ENCODE data around the gene RFC2.
"Not testable (repeated sequence)": the region's sequence is repeated elsewhere in the genome, so short reads cannot be mapped to it uniquely, and the experiment has no call there.

Gene RFC2

DNA sequence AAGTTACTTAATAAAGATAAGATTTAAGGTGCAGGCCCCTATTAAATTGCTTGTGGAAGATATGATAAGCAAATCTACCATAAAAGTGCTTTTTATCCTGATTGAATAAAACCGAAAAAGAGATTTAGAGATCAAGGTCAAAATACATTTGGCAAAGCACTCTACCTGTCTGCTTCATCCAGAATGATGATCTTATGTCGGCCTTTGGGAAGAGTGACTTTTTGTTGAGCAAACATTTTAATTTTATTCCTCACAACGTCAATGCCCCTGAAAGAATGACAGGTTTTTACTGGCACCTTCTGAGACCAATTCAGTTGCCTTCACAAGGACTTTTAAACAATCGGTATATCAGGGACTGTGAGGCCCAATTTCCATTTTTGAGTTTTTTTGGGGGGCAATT lies 7.7 kb downstream of the RFC2 start:
- DNase-seq: no peak

DNA sequence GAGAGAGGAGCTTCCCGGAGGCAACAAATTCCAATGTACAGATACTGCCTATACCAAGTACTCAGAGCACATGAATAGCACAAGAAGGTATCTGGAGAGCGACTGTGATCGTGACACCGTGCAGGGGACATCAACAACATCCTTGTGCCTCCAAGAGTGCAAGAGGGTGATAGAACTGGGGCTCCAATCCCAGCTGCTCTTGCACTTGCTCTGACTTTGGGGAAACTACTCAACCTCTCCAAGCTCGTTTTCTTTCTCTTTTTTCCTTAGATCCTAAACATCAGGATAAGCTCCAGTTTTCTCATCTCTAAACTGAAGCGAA lies 12.1 kb downstream of the RFC2 start:
- no peak for DNase-seq

DNA sequence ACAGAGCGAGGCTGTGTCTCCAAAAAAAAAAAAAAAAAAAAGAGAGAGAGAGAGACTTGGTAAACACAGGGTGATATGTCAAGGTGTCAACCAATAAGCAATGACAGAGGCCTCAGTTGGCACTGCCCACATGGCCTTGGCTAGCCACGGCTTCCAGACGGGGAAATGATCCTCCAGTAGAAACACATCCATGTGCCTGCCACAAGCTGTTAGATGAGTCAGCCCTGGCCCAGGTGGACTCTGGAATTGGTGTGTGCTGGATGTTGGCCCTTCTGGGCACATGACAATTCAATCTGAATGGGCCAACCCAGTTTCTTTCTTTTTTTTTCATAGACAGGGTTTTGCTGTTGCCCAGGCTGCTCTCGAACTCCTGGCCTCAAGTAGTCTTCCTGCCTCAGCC lies 13.7 kb downstream of the RFC2 start:
- DNase-seq: no peak

DNA sequence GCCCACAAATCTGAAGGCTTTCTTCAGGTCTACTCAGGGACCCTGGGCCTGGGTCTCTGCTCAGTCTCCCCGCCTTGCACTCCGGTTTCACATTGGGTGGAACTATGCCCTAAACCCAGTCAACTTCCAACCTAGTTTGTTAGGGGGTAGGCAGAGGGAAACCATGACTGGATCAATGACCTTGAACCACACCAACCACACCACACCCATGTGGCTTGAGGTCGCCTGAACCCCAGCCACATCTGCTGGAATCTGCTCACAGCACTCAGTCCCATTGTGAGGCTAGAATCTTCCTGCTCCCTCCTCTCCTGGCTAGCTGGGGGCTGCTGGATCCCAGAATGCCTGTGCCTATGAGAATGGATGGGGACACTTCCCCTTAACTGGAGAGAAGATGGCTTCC lies 17.9 kb downstream of the RFC2 start:
- no peak for DNase-seq

DNA sequence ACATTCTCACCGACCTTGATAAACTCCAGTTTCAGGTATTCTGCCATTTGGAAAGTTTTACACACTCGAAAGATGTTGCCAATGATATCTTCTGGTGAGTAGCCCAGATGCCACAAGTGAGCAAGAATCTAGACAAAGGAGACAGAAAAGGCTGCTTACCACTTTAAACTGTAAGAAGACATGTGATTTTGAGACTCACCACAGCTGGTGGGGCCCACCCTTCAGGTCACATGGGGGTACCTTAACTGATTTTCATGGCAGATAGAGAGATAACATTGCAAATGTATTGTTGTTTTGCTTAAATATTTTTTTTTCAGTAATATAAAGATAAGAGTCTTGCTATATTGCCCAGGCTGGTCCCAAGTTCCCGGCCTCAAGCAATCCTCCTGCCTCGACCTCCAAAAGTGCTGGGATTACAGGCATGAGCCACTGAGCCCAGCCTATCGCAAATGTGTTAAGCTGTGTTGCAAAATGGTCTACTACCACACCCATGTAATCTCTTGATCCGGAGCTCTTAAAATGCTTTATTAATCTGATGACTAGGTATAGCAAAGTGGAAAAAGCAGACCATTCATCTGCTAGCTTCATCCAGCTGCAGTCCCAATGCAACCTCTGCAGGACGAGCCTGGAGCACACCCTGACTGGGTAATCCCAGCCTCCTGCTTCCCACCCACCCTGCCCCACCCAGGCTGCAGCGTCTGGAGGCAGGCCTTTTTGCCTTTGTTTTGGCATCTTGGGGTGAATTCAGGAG lies 18.5 kb downstream of the RFC2 start:
- no peak for DNase-seq

DNA sequence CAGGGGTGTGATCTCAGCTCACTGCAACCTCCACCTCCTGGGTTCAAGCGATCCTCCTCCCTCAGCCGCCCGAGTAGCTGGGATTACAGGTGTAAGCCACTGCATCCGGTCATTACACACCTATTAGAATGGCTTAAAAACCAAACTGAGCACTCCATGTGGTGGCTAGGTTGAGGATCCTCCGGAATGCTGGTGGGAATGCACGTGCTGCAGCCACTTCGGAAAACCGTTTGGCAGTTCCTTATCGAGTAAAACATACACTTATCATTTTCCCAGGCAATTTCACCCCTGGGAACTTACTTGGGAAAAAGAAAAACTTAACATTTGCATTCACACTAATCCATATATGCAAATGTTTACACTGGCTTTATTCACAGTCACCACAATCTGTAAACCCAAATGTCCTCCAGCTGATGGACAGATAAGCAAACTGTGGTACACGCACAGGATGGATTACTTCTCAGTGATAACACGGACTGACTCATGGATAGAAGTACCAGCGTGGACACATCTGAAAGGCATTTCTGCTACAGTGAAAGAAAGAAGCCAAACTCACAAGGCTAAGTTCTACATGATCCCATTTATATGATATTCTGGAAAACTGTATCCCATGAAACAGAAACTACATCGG lies 20.4 kb downstream of the RFC2 start:
- DNase-seq: no peak

DNA sequence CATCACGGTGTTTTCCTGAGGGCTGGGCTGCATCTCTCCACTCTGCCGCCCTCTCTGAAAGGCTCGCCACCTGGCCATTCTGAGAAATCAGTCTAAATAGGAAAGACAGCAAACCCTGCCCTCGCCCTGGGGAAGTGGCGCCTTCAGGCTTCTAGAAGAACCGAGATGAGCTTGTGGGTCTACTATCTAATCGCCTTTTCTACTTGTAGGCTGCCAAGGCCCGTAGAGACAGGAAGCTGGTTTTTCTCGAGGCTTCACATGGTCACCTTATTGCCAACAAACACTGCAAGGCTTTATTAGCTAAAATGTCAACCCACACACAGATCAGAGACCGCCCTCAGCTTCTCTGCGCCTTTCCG lies 23.0 kb downstream of the RFC2 start:
- no peak for DNase-seq

DNA sequence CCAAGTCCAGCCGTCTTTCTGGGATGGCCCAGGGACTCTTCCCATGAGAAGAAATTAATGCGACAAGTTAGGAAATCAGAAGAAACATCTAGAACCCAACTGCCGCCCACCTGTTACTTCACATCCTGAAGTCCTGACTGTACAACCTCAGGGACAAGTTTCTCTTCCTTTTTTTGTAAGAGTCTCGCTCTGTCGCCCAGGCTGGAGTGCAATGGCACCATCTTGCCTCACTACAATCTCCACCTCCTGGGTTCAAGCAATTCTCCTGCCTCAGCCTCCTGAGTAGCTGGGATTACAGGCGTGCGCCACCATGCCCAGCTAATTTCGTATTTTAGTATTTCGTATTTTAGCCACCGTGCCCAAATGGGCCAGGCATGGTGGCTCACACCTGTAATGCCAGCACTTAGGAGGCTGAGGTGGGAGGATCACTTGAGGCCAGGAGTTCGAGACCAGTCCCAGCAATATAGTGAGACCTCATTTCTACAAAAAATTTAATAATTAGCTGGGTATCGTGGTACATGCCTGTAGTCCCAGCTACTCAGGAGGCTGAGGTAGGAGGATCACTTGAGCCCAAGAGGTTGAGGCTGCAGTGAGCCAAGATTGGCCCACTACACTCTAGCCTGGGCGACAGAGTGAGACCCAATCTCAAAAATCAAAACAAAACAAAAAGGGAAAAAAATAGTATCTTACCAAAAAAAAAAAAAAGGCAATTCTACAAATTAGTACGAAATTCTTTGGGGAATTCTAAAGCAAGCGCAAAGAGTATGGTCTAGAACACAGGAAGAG lies 23.6 kb downstream of the RFC2 start:
- DNase-seq: no peak

DNA sequence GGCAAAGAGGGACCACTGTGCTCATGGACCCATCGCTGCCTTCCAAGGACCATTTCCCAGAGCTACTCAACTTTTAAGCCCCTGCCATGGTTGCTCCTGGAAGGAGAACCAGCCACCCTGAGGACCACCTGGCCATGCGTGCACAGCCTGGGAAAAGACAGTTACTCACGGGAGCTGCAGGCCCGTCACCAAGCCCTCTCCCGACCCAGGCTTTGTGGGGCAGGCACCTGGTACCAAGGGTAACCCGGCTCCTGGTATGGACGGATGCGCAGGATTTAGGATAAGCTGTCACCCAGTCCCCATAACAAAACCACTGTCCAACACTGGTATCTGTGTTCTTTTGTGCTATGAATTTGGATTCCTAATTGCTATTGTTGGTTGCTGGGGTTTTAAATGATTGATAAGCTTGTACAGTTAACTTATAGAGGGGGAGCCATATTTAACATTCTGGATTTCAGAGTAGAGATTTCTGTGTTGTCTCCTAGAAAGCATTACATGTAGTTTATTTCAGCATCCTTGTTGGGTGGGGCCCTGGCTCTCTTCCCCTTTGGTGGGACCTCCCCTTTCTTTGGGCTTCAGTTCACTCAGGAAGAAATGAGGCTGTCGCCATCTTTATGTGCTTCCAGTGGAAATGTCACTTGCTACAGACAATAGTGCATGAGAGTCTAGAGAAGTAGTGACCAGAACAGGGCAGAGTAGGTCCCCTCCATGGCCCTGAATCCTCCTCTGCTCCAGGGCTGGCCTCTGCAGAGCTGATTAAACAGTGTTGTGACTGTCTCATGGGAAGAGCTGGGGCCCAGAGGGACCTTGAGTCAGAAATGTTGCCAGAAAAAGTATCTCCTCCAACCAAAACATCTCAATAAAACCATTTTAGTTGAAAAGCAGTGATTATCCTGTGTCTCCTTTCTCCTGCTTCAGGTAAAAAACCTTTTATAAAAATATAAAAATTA lies 25.0 kb downstream of the RFC2 start:
- DNase-seq: no peak

DNA sequence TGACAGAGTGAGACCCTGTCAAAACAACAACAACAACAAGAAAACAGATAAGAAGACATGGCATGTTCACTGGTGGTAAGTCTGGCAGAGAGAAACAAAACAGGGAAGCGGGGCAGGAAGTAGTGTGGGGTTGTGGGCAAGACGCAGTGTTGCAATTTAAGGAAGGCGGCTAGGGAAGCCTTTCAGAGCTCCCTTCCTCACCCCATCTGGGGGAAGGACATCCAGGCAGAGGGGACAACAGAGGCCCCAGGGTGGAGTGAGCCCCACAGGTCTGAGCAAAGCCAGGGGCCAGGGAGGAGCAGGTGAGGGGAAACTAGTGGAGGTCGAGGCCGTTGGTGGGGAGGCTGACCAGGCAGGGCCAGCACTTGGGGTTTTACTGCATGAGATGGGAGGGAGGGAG lies 27.6 kb downstream of the RFC2 start:
- no peak for DNase-seq

DNA sequence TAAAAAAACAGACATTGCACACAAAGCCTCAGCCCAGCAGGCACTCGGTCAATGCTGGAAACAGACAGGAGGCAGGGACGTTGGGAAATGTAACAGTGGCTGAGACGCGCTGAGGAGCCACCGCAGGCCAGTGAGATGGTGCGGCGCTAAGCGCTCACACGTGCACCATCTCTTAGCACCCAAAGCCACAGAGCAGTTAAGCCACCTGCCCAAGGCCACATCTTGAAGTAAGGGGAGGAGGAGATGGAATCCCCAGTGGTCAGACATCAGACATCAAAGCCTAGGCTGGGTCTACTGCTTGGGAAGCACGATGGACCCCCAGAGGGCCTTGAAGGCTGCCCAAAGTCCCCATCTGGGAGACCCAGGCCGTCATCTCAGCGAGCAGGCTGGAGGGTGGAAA lies 28.8 kb downstream of the RFC2 start:
- no peak for DNase-seq

DNA sequence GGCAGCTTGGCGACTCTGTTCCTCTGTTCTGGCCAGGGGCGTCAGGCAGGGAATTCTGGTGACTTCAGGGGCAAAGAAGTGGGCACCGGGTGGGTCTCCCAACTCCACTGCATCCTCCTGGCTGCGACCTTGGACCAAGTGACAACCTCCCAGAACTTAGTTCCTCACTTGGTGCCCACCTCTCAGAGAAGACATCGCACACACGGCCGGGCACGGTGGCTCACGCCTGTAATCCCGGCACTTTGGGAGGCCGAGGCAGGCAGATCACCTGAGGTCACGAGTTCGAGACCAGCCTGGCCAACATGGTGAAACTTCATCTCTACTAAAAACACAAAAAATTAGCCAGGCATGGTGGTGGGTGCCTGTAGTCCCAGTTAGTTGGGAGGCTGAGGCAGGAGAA lies 29.3 kb downstream of the RFC2 start:
- DNase-seq: not testable (repeated sequence)

DNA sequence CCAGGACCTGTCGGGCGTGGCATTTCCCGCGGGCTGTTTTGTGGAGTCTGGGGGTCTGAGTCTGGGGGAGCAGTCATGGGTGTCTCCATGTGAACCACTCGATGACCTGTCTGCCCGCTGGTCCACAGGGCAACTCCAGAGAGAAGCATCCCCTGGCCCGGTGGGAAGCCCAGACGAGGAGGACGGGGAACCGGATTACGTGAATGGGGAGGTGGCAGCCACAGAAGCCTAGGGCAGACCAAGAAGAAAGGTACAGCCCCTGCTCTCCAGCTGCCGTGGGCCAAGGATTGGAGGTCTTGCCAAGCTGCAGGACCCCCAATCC lies 29.7 kb downstream of the RFC2 start:
- no peak for DNase-seq

DNA sequence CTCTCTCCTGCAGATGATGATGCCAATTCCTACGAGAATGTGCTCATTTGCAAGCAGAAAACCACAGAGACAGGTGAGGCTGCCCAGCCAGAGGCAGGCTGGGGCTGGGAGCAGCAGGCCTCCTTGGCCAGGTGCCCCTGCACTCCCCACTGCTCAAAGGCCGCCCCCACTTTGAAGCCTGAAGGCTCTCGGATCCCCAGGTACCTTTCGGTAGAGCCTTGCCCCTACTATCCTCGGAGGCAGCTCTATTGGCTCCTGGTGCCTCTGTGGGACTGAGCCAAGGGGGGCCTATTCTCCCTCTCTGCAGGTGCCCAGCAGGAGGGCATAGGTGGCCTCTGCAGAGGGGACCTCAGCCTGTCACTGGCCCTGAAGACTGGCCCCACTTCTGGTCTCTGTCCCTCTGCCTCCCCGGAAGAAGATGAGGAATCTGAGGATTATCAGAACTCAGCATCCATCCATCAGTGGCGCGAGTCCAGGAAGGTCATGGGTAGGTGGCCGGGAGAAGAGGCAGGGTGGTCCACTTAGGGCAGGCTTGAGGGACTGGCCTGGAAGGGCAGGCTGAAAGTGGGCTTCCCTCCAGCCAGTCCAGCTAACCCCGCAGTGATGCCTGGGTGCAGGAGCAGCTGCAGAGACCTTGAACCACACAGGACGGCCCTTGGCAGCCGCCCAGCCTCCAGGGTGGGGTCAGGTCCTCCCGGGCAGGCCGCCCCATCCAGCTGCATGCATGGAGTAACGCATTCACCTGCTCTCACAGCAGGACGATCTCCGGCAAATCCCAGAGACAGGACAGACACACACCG lies 30.3 kb downstream of the RFC2 start:
- no peak for DNase-seq

DNA sequence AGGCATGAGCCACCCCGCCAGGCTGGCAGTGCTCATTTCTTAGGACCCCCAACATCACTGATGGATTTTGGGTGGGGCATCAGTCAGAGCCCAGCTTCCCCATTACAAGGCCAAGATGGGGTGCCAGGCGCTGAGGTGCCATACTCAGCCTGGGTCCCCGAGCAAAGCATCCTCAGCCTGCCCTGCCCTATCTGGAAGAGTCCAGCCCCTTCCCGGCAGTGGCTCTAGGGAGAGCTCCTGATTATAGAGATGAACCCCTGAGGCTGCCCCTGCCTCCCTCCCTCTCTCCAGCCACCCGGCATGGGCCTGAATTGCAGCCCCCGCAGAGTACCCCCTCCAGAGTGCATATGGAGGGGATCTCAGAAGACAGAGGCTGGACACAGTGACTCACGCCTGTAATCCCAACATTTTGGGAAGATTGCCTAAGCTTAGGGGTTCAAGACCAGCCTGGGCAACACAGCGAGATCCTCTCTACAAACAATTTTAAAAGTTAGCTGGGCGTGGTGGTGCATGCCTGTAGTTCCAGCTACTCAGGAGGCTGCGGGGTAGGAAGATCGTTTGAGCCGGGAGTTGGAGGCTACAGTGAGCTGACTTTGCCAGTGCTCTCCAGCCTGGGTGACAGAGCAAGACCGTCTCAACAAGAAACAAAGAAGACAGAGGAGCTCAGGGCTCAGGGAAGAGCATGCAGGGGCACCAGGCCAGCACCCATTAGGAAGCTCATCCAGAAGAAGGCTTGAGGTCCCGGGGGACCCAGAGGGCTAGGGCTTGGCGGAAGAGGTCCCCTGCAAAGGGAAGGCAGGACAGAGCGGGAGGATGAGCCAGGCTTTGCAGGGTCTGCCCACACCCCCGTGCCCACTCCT lies 31.1 kb downstream of the RFC2 start:
- no peak for DNase-seq

DNA sequence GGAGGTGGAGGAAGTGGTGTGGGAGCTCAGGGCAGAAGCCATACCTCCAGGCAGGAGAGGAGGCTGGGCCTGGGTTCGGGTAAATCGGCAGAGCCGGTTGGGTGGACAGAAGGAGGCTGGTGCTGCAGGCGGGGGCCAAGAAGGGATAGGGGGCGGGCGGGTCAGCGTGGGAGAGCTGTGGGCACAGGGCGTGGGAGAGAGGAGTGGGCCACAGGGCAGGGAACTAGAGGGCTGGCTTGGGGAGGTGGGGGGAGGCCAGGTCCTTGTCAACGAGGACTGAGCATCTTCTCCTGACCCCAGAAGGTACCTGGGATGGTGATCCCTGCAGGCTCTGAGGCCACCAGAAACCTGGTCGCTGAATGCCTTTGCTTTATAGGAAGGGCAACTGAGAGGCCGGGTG lies 32.5 kb downstream of the RFC2 start:
- no peak for DNase-seq

DNA sequence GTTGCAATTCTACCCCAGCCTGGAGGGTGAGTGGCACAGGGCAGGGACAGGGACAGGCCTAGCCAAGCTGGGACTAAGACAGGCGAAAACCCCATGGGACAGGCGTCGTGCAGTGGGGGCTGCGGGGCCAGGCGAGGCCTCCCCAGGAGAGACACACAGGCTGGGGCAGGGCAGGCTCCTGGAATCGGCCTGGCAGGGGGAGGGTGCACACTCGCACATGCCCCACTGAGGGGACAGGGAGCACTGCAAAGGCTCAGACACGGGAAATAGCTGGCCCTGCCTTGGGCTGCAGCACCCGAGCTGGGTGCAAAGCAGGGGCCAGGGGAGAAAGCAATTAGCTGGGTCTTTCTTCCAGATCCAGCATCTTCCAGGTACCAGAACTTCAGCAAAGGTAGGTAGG lies 34.0 kb downstream of the RFC2 start:
- no peak for DNase-seq

DNA sequence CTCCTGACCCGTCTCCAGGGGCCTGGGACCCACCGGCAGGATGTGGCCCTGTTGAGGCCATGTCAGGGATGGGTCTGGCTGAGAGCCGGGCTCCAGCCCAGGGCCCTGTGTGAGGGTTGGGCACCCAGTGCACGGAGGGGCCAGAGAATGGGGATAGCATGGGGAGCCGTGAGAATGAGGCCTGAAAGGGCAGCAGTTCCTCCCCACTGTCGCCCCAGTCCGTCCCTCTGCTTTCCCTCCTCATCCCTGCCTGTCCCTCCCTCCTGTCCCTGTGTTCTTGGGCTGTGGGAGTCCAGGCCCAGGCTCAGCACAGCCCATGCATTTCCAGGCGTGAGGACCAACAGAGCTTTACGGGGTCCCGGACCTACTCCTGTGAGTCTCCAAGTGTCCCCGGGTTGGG lies 34.8 kb downstream of the RFC2 start:
- no peak for DNase-seq

DNA sequence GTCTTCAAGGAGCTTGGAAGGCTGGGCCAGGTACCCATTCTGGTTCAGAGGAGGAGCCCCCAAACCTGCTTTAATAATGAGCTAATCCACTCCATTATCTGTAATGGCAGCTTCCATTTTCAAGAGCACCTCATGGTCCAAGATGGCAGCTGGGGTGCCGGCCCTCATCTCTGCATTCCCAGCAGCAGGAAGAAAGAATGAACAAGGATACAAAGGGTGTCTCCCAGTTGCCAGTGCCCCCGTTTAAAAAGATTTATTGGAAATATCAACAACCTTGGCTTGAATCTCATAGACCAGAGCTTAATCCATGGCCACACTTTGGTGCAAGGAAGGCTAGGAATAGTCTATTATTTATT lies 35.9 kb downstream of the RFC2 start:
- DNase-seq: no peak

DNA sequence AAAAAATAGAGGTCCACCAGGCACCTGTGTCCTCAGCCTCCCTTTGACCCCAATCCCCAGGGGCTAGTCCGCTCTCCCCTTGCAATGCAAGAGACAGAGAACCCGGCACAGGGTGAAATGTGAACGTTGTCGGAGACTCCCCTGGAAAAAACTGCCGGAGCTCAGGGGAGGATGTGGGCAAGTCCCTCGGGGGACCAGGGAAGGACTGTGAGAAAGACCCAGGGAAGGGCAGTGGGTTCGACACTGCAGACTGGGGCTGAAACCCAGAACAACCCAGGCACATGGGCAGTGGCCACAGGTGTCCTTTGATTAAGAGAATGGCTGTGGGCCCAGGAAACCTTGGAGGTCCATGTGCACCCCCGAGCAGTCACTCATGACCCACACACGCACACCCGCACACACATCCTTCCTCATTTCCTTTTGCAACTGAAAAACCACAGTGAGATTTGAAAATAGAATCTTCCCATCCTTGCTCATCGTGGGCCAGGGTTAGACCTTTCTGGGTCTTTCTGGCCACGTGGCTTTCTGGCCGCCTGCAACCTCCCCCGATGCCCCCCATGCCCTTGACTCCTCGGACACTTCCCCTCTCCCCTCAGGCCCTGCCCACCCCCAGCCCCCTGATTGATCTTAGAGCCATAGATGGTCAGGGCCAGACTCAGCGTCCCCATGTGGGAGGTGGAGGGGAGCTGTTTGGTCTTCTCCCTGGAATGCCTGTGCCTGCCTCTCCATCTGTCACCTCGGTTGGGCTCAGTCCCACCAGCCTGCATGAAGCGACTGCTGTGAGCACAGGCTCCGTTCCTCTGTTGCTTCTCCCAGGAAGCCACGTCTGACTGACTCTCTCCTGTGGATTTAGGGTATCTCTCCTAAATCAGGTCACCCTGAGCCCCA lies 36.5 kb downstream of the RFC2 start:
- DNase-seq: no peak

DNA sequence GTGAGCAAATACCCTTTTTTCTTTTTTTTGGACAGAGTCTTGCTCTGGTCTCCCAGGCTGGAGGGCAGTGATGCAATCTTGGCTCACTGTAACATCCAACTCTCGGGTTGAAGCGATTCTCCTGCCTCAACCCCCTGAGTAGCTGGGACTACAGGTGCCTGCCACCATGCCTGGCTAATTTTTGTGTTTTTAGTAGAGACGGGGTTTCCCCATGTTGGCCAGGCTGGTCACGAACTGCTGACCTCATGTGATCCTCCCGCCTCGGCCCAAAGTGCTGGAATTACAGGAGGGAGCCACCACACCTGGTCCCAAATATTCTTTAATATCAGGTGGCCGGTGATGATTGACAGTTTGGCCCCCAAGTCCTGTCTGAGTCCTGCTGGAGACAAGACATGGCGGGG lies 37.8 kb downstream of the RFC2 start:
- DNase-seq: no peak
